H1 (cell line): ENCODE measurements around the gene CXCL6. TPM values are rescaled to one million over a fixed set of nuclear protein-coding genes. Genes with fewer than 3 reads are reported as not detected.

Experiments used
- CEBPB ChIP-seq: IDR thresholded peaks from 2 replicates; pipeline ENCODE4 v1.6.1; 2012; ENCODE audit warnings: low read depth, low read length
- CHD1 ChIP-seq: IDR thresholded peaks from 2 replicates; pipeline ENCODE4 v1.6.1; 2012; ENCODE audit warnings: low read depth, low read length, improper control_type of control experiment
- CHD7 ChIP-seq: fragments of 300-600 bp; sonication (generic); IDR thresholded peaks from 2 replicates; pipeline ENCODE4 v1.7.1; 2012; ENCODE audit warnings: low read length, moderate library complexity, mild to moderate bottlenecking, inconsistent platforms; ENCODE audit not compliant: insufficient replicate concordance
- HDAC6 ChIP-seq: IDR thresholded peaks from one replicate; pipeline ENCODE4 v1.7.1; 2012; ENCODE audit warnings: low read depth, mild to moderate bottlenecking, inconsistent platforms, low read length, moderate library complexity
- SIRT6 ChIP-seq: IDR thresholded peaks from one replicate; pipeline ENCODE4 v1.7.1; 2012; ENCODE audit warnings: low read length, inconsistent platforms
- SUZ12 ChIP-seq: fragments of 200-600 bp; sonication (generic); IDR thresholded peaks from 2 replicates; pipeline ENCODE4 v1.6.1; 2012; ENCODE audit warnings: mild to moderate bottlenecking, inconsistent platforms, low read length, moderate library complexity, mixed read lengths
- TBP ChIP-seq: IDR thresholded peaks from 2 replicates; pipeline ENCODE4 v1.6.1; 2011; ENCODE audit warnings: low read depth, low read length, improper control_type of control experiment
- TCF12 ChIP-seq: IDR thresholded peaks from 2 replicates; pipeline ENCODE4 v1.6.1; 2011; ENCODE audit warnings: low read depth, mild to moderate bottlenecking, low read length
- YY1 ChIP-seq: IDR thresholded peaks from 2 replicates; pipeline ENCODE4 v1.6.1; 2011; ENCODE audit warnings: low read depth, mild to moderate bottlenecking, low read length
- polyA plus RNA-seq, 7 experiments: library from polyadenylated mRNA; depleted of rRNA in 3 of 7; stranded (reverse) in 5 of 7; unstranded in 2 of 7; fragments of >200 nt in 5 of 7; fragments of 200-250 nt in 2 of 7; gene quantifications; 1 replicate in 5 of 7; 2 replicates in 1 of 7; 4 replicates in 1 of 7; pipeline versions ENCODE4 v1.2.1 to v1.2.3, GENCODE V29; 2011 to 2013; ENCODE audit warnings: missing spikeins in 2 of 7, mixed read lengths in 2 of 7
- total RNA-seq: library from RNA; stranded (reverse); fragmentation: NEBNext Ultra II Directional; extraction: Animal tissue kit (Norgen Biotek cat#: 25700); gene quantifications from 2 replicates; pipeline ENCODE4 v1.2.1, GENCODE V29; 2021

CXCL6 gene
- total and polyA plus RNA-seq, 2 of the 8 experiments (the other 6 are each of a cell fraction or from before 2014, with no cell fraction given), result 6.3 to 8.0 TPM

GRCh38 chr4:73847526-73848182 is 11.2 kb downstream of the CXCL6 start (continued):
- no peak for TF ChIP-seq CHD7
- no peak for TF ChIP-seq SUZ12
- TF ChIP-seq YY1, result no peak
- TF ChIP-seq TCF12, result no peak
- TF ChIP-seq HDAC6, result no peak
- no peak for TF ChIP-seq CEBPB
- TF ChIP-seq CHD1, result no peak
- TF ChIP-seq TBP, result no peak
- no peak for TF ChIP-seq SIRT6
